ENCODE data around the gene AKR1C3. TPM values are rescaled to one million over a fixed set of nuclear protein-coding genes. Genes with fewer than 3 reads are reported as not detected.

The AKR1C3 gene
- total and polyA plus RNA-seq, 2 of the 4 experiments (the other 2 are of a cell fraction), result 0.18 to 0.51 TPM

- H2BK120ac ChIP-seq (ENCODE audit: low read depth, low read length), result no peak overlapping the region
- H4K8ac ChIP-seq (ENCODE audit: low read depth in 2 of 2, low read length in 2 of 2), result no peak overlapping the region
- H2BK5ac ChIP-seq (ENCODE audit: low read depth, low read length, poor library complexity, severe bottlenecking), result no peak overlapping the region
- H3K18ac ChIP-seq (ENCODE audit: low read depth, low read length), result no peak overlapping the region
- H3K4me2 ChIP-seq (ENCODE audit: low read depth, low read length), result no peak overlapping the region
- H4K5ac ChIP-seq (ENCODE audit: low read depth, low read length), result no peak overlapping the region
- peak; percentile 7 for DNase-seq
- ChIA-PET POLR2A (ENCODE audit: unreplicated experiment) (no interaction called here), CTCF (no interaction called here)
- H3K36me3 ChIP-seq (ENCODE audit: control insufficient read depth, insufficient read depth, low read length), result no peaks in the 10 kb centered on the region
- H2BK15ac ChIP-seq (ENCODE audit: low read depth, low read length), result no peak overlapping the region
- no peak overlapping the region for H2AFZ ChIP-seq (replicated peaks; ENCODE audit: low read length, poor library complexity)
- H3K9me3 ChIP-seq (ENCODE audit: control insufficient read depth, insufficient read depth, low read length), result no peaks in the 10 kb centered on the region
- in situ Hi-C loops (cut with MboI; ENCODE audit: low sequenced_read_pairs) (no loop called here), intact Hi-C loops (cut with micrococcal nuclease) (no loop called here), dilution Hi-C loops (cut with HindIII; ENCODE audit: low sequenced_read_pairs, unreplicated experiment) (no loop called here)
- no peaks in the 10 kb centered on the region for H3K79me1 ChIP-seq (ENCODE audit: low read depth in 1 of 2, low read length in 2 of 2)
- no TSS peak for BruUV-seq (replicated peaks)
- TF ChIP-seq POLR2A (IDR thresholded peaks at IDR 0.05; ENCODE audit: low read depth, low read length), result no peak
- TF ChIP-seq ELK1 (IDR thresholded peaks at IDR 0.05; ENCODE audit: borderline replicate concordance, low read depth, low read length), result no peak
- TF ChIP-seq RCOR1 (IDR thresholded peaks at IDR 0.05; ENCODE audit: insufficient replicate concordance, low read length), result no peak
- no peak for TF ChIP-seq CTCF (conservative IDR thresholded peaks at IDR 0.05; ENCODE audit: low read depth, low read length)
- no peak overlapping the region for H3K14ac ChIP-seq (replicated peaks; ENCODE audit: low read depth, low read length)
- no peak overlapping the region for H3K9ac ChIP-seq (ENCODE audit: low read depth, low read length)
- H3K4me3 ChIP-seq (ENCODE audit: insufficient read depth, low read depth, low read length), result no peak overlapping the region
- H3K4ac ChIP-seq (ENCODE audit: low read depth, low read length), result no peak overlapping the region
- no peaks in the 10 kb centered on the region for H3K4me1 ChIP-seq (ENCODE audit: control insufficient read depth, insufficient read depth, low read length)
- no peak overlapping the region for H3K23ac ChIP-seq (ENCODE audit: low read depth, low read length)
- no peak overlapping the region for H3K27ac ChIP-seq (ENCODE audit: insufficient read depth, low read length)
- ATAC-seq (ENCODE audit: low read depth), result peak; percentile 78
- H2AK9ac ChIP-seq (replicated peaks; ENCODE audit: low read depth, low read length, poor library complexity), result no peak overlapping the region
- no peak overlapping the region for H3K56ac ChIP-seq (ENCODE audit: extremely low read depth, insufficient read depth, low read length)
- no peaks in the 10 kb centered on the region for H4K20me1 ChIP-seq (ENCODE audit: insufficient read depth, low read length)
- H4K91ac ChIP-seq (ENCODE audit: insufficient read depth, low read depth, low read length), result no peak overlapping the region
- no peak overlapping the region for H2BK20ac ChIP-seq (ENCODE audit: low read depth, low read length)
- no CpG with 5 or more reads among the region's 3 CpGs for WGBS, 2 experiments (ENCODE audit: extremely low coverage in 2 of 2, insufficient read length in 1 of 2)
- H3K27me3 ChIP-seq (ENCODE audit: control insufficient read depth, insufficient read depth, low read length), result no peaks in the 10 kb centered on the region
- H2AK5ac ChIP-seq (ENCODE audit: low read depth, low read length), result no peak overlapping the region
- H3K9me1 ChIP-seq (ENCODE audit: insufficient read depth, low read length), result no peaks in the 10 kb centered on the region
Observed at GRCh38 chr10:5076615-5077014, 17.6 kb upstream of the AKR1C3 start.
